NCI-H1436 (cell line): ENCODE measurements around the gene SLC31A1.
"Not testable (repeated sequence)": the region's sequence is repeated elsewhere in the genome, so short reads cannot be mapped to it uniquely, and the experiment has no call there.

ENCODE experiments used
- DNase-seq: peaks from one replicate; lab custom pipeline; 2025; lab: John Stamatoyannopoulos, UW

The SLC31A1 gene

DNA sequence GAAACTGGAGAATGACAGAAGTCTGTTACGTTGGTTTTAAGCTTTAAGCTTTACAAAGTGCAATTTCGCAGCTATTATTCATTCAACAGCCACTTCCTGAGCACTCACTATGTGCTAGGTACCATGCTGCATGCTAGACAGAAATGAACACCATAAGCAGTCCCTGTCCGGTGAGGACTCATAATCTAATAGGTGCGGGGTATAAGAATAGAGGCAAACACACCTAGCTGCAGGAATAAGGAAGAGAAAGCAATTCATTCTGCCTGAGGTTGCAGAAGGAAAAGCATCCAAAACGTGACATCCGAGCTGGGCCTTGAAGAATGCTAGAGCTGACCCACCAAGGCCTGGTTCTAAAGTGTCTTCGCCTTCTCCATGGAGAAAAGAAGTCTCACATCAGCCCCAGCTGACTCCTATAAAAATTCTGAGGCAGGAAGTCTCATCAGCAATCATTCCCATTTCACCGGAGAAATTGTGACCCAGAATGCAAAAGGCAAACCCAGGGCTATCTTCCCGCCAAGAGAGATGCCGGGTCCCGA, 809 bp upstream of the SLC31A1 start:
- DNase-seq: no peak

DNA sequence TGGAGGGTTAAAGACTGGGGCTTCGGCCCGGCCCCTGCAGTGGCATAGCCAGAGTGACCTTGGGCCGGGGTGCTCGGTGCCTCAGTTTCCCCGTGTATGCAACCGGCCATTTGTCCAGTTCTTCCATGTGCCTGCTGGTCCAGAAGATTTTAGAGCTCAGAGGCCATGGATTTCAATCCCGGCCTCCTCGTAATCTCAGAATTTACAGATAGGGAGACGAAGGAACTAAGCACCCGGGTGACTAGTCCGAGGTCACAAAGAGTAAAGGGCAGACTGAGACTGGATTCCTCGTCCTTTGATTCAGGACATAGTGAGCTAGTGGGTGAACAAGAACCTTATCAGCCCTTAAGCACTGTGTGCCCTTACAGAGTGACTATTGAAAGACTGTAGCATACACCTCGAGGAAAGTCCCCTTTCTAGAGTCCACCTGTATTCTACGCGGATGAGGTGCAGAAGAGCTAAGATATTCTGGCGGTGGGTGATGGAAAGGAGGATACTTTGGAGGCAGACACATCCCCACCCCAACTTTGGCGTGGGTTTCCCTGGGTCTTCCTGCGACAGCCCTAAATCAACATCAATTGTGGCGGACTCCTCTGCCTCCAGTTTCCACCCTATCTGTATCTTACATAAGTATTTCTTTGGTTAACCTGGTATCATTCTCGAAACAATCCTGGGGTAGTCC, 597 bp downstream of the SLC31A1 start:
- no peak for DNase-seq

DNA sequence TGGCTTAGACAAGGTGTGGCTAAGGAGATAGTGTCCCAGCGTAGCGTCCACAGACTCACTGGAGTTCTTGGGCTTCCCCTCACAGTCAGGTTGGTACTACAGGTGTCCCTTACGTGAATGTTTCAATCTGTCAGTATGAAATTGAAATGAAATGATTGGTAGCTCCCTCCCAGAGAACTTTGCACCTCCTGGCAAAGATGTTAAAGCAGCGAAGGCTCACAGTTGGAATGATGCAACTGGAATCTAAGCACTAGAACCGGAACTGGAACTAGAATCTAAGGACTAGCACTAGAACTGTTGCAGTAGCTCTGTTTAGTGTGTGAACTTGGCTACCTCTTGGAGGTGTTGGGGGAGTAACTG, 1.1 kb downstream of the SLC31A1 start:
- DNase-seq: no peak

DNA sequence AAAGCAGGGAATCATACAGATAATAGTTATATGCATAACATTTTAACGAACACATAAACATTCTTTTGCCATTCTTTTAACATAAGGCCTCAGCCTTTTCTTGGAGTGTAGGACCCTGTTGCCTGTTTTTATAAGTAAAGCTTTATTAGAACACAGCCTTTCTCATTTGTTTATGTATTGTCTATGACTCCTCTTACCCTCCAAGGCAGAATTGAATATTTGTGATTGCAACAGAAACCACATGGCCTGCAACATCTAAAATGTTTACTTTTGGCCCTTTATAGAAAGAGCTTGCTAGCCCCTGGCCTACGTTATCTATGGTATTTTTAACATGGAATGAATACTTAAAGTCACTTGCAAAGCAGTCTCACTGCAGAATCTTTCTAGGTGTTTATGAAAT, 2.6 kb downstream of the SLC31A1 start:
- no peak for DNase-seq

DNA sequence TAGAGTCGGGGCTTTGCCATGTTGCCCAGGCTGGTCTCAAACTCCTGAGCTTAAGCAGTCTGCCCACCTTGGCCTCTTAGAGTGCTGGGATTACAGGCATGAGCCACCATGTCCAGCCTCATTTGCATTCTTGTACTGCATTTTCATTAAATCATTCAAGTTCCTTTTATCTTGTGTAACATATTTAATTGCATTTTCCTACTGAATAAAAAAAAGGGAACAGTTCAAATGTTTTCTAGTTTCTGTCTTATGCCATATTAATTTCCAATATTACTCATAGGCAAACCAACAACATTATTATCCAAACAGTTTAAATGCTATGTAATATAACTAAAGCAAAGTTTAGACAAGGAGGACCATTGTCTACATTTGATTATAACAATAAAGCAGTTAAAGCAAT, 6.1 kb downstream of the SLC31A1 start:
- no peak for DNase-seq

DNA sequence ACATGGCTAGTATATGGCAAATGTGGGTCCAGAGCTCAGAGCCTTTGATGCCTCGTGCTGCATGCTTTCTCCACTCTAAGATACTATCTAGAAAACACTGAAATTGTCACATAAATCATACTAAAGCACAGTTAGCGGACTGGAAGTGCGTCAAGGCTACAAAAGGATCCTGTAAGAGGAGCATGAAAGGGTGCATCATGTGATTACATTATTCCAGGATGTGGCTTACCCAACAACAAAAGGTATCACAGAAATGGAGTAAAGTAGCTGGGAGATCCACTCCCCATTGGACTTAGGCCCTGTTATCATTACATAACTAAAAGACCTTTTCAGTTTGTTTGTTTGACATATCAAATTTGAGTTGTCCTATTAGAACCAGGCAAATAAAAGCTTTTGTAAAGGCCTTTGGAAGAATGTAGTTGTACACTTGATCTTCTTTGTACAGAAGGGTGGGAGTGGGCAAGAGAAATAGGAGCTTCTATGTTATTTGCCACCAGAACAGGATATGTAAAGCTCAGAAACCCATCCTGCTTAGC, 6.9 kb downstream of the SLC31A1 start:
- DNase-seq: no peak

DNA sequence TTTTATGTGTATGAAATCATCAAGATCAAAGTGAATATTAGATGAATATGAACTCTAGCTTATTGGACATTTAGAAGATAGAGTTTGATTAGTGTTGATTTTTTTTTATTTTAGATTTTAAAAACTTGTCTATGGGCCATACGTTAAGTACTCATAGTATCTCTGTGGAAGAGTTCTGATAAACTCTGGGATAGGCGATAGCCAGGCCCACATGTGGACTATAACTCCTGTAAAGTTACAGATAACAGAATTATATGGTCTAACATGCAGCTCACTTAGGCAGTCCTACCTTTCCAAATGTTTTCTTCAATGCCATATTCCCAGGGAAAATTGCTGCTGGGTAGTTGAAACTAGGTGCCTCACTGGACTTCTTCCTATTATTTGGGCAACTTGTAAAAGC, 10.4 kb downstream of the SLC31A1 start:
- no peak for DNase-seq

DNA sequence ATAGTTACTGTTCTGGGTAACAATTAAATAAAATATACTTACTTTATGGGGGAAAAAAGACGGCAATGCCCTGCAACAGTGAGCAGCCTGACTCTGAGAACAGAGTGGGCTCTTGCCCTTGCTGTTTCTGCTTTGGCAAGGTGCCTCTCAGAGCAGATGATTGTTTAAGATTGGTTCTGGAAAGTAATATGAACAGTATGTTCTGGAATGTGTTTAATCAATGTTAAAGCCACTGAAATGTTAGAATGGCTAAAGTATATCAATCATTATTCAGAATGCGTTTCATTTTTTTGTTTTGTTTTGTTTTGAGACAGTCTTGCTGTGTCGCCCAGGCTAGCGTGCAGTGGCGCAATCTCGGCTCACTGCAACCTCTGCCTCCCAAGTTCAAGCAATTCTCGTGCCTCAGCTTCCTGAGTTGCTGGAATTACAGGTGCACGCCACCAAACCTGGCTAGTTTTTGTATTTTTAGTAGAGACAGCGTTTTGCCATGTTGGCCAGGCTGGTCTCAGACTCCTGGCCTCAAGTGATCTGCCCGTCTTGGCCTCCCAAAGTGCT, 14.4 kb downstream of the SLC31A1 start:
- DNase-seq: not testable (repeated sequence)

DNA sequence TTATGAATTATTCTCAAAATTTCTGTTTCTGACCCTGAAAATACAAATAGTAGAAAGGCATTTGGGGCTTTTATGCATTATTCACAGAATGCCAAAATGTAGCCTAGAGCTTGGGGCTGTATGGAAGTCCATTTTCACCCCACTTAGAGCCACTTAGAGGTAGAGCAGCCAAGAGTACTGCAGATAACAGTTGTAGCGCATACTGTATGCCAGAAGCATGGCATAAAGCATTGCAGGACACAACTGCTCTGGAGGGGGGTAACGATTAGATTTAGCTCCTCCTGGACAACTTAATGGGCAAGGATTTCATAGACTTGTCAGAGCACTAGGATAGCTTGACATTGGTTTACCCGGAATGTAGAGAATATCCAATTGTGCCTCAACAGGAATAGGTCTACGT, 15.7 kb downstream of the SLC31A1 start:
- no peak for DNase-seq

DNA sequence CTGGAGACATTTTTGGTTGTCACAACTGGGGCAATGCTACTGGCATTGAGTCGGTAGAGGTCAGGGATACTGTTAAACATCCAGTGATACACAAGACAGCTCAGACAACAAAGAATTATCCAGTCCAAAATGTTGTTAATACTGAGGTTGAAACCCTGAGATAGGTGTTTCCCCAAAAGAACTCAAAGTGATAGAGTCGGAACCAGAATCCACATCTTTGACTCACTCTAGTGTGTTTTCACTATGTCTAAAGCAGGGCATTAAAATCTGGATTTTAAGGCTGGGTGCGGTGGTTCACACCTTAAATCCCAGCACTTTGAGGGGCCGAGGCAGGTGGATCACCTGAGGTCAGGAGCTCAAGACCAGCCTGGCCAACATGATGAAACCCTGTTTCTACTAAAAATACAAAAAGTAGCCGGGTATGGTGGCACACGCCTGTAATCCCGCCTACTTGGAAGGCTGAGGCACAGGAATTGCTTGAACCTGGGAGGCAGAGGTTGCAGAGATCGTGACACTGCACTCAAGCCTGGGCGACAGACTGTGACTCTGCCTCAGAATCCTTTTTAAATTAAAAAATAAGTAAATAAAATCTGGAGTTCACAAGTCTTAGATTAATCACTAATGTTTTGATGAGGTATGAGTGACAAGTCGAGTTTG, 17.0 kb downstream of the SLC31A1 start:
- DNase-seq: no peak

DNA sequence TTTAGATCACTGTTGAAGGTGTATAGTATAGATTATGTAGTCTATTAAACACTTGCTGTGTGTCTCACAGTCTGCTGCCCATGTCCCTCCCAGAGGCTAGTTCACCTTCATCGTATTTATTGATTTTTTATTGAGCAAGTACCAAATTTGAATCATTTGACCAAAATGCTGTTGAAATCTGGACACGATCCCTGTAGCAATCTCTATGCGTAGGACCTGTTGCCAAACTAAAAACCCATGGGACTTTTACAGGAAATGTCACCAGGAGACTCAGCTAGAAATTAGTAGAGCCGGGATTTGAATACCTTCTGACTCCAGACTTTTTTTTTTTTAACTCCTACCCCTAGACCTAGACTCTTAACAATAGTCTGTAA, 17.5 kb downstream of the SLC31A1 start:
- DNase-seq: no peak

DNA sequence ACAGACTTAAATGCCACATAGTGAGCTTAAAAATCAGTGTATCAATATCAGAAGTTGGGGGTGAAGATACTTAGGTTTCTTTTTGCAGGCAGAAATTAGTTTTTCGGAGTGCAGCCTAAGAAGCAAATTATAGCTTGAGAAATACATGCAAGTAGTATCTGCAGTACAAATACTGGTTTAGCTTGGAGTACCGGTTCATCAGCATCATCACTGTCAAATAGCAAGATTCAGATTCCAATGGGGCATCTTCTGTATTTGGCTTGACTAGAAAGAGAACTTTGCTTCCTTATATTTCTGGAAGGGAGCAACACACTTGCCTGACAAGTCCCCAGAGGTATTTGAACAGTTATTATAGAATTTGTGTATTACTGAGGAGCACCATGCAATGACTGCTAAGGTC, 19.8 kb downstream of the SLC31A1 start:
- DNase-seq: no peak

DNA sequence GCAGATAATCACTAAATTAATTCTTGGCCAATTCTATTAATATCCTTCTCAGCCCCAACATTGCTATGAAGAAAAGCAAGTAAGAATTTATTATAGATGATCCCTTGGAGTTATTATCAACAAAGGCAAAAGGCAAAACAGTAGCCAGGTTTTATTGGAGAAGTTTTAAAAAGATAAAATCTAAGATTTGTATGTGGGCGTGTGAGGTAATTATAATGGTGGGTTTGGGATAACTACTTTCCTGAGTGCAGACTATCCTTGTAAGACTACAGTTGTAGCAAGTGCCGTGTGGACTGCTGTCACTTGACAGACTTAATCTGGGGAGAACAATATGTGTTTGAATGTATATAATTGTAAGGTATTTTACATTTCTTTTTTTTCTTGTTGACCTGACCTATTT, 23.2 kb downstream of the SLC31A1 start:
- no peak for DNase-seq

DNA sequence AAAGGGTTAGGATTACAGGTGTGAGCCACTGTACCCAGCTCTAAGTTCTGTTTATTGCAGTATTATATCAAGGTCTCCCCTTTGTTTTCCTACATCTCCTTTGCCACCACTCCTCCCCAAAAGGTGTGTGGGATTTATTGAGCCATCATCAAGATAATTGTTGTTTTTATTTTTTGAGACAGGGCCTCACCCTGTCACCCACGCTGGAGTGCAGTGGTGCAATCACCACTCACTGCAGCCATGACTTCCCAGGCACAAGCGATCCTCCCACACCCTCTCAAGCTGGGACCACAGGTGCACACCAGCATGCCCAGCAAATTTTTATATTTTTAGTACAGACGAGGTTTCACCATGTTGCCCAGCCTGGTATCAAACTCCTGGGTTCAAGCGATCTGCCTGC, 24.6 kb downstream of the SLC31A1 start:
- DNase-seq: no peak

DNA sequence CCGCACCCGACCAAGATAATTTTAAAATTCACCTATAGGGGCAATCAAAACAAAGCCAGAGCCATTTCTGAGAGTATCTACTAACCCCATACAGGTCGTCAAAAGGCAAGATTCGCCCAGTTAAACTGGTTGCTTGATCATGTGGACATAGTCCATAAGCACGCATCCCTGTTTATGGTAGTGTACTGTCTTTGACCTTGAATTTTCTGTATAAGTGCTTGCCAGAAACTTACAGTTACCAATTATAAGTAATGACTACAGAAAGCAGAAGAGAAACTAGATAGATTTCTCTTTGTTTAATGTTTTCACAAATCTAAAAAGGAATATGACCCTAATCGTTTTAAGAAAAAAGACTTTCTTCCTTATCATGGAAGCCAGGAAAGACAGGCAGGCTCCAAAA, 25.6 kb downstream of the SLC31A1 start:
- DNase-seq: no peak

DNA sequence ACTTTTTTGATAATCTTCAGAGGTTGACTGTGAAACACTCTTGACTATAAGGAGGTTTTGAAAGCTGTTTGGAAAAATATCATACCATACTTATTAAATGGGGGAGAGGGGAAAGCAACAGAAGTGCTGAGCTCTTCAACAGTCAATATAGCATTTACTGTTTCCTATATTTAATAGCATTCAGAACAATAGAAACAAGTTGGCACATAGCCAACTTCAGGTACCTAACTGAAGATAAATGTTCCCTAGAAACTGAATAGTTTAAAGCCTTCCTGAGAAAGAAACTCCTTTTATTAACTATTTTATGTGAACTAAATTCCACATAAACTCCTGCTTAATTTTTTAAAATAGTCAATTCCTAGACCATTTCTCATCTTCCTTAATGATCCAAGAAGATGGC, 26.3 kb downstream of the SLC31A1 start:
- no peak for DNase-seq

DNA sequence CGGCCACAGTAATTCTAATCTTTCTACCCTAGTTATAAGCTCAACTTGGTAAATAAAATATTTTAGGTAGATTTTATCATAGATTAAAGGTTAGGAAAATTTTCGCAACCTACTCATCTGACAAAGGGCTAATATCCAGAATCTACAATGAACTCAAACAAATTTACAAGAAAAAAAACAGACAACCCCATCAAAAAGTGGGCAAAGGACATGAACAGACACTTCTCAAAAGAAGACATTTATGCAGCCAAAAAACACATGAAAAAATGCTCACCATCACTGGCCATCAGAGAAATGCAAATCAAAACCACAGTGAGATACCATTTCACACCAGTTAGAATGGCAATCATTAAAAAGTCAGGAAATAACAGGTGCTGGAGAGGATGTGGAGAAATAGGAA, 28.3 kb downstream of the SLC31A1 start:
- DNase-seq: not testable (repeated sequence)

DNA sequence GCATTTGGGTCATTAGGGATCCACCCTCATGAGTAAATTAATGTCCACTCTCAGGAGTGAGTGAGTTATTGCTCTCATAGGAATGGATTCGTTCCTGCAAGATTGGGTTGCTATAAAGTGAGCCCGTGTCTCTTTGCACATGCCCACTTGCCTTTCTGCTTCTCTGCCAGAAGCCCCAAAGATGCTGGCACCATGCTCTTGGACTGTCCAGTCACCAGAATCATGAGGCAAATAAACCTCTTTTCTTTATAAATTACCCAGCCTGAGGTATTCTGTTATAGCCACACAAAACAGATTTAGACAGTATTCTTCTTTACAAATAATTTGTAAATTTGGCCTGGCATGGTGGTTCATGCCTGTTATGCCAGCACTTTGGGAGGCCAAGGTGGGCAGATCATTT, 29.5 kb downstream of the SLC31A1 start:
- DNase-seq: no peak

DNA sequence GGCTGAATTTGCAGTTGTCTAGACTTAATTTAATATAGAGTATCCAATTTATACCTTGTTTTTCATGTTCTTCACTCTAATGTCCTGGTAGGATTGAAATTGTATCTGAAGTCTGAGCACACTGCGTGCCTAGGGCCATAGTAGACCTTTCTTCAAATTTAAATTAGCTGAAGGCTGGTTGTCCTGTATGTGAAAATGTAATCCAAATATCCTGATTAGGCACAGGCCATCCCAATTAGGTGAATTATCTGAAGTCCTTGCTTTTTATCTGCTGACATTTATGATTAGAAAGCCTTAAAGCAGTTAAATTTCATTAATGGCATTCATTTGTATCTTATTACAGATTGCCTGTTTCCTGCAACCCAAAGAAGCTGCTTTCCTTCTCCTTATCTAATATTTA, 33.6 kb downstream of the SLC31A1 start:
- DNase-seq: no peak

DNA sequence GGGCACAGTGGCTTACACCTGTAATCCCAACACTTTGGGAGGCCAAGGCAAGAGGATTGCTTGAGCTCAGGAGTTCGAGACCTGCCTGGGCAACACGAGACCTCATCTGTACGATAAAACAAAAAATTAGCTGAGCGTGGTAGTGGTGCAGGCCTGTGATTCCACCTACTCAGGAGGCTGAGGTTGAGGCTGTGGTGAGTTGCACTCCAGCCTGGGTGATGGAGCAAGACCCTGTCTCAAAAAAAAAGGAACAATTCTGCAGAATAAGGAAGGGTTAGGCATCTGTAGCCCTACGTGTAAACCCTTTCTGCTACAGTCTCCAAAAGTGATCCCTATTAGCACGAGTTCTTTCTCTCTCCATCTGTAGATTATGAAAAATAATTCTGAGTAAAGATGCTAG, 34.1 kb downstream of the SLC31A1 start:
- no peak for DNase-seq

DNA sequence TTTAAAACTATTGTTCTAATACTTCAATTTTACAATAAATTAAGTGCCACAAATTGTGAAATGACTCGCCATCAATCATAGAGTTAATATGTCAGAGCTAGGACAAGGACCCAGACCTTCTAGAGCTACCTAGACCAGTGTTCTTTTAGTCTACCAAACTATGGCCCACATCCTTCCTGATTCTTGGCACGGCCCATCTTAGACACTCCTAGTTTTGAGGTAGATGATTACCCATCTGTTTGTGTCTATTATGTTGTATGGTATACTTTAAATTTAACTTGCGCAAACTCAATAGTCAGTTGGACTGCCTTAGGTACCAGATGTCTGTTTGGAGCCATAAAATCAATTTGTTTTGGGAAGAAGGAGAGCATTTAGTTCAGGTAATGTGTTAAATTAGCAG, 36.5 kb downstream of the SLC31A1 start:
- DNase-seq: no peak

DNA sequence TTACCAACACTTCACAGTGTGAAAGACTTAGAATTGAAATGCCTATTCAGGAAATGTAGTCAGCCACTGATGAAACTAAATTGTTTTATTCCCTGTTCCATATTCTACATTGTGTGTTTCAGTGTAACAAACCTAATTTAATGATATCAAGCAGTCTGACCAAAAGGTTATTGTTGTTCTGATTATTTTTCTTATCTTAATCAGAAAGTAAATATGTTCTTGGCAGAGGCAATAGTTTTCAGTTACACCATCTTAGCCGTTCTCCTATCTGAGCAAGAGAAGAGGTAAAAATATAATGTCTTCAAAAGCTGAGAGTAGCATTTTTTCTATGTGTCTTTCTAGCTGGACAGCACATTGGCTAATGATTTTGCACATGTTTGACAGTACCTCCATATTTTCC, 36.9 kb downstream of the SLC31A1 start:
- no peak for DNase-seq

DNA sequence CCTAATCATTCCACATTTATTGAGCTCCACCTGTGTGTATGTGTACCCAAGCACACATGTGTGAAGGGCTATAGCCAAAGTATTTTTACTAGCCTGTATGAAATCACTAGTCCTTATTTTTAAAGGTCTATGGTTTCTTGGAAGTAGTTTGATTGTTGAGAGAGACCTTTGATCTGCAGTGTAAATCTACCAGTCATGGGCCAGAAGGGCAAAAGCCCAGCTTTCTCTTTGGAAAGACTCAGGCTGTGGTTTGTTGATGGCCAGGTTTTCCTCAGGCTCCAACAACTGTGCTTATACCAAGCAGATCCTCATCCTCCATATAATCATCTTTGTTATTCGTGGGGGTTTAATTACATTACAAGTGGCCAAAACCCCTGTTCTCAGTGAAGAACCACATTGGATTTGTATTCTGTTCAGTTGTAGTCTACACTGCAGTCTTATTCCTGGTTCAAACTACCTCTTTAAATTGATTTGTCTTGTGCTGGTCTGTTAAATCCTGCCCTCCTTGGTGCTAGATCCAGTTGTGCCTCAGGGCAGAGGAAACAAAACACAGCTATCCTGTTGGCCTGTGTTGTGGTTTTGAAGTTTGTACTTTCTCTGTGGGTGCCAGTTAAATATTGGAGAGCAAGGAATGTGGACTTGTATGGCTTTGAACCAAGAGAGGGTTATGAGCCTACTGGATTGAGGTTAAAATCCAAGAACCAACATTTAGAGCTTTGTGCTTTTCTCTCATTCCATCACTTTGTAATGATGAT, 40.8 kb downstream of the SLC31A1 start:
- DNase-seq: no peak
